Measurements from ENCODE around the gene RPL29. TPM values are rescaled to one million over a fixed set of nuclear protein-coding genes. Genes with fewer than 3 reads are reported as not detected.
A peak's percentile ranks its signal among the peaks of the same experiment; 100 is the strongest.

The RPL29 gene
- total RNA-seq, 4 donors from 2014 or later, result 786 to 1,908 (median 1,382) TPM

GRCh38 chr3:51987568-51987967 is 8.1 kb downstream of the RPL29 start:
- no peak for DNase-seq (ENCODE audit: extremely low spot score)
- no peak for TF ChIP-seq POLR2A (IDR thresholded peaks at IDR 0.05; ENCODE audit: low read depth)
- no peak for TF ChIP-seq POLR2AphosphoS5 (IDR thresholded peaks at IDR 0.05)
- no peak for TF ChIP-seq CTCF (IDR thresholded peaks at IDR 0.05)
- TF ChIP-seq EP300 (IDR thresholded peaks at IDR 0.05), result no peak
- Histone ChIP-seq H3K27me3 (no peaks in the 10 kb centered on the region), H3K36me3 (peaks cover 4 to 22% (median 12%) of the 10 kb centered on the region in 4 donors), H3K9me3 (no peaks in the 10 kb centered on the region), H3K4me3 (no peak overlapping the region), H3K27ac (replicated peaks in 1 of 4) (no peak overlapping the region), H3K4me1 (peaks cover 19 to 57% (median 40%) of the 10 kb centered on the region in 4 donors)
- WGBS, result 98% methylated on average over 7 of the region's 7 CpGs
- intact Hi-C loops (cut with DNase I), result no loop called here

GRCh38 chr3:51986010-51986947 is 9.4 kb downstream of the RPL29 start:
- H3K9me3 ChIP-seq, result no peaks in the 10 kb centered on the region
- 93% methylated on average over 3 of the region's 12 CpGs for WGBS

GRCh38 chr3:51985063-51985462 is 10.6 kb downstream of the RPL29 start:
- Histone ChIP-seq H3K27me3 (no peaks in the 10 kb centered on the region), H3K4me1 (peaks cover 27 to 54% (median 42%) of the 10 kb centered on the region in 4 donors), H3K27ac (replicated peaks in 1 of 4) (no peak overlapping the region), H3K9me3 (no peaks in the 10 kb centered on the region), H3K36me3 (peaks cover 0 to 16% (median 2%) of the 10 kb centered on the region in 4 donors), H3K4me3 (no peak overlapping the region)
- no peak for DNase-seq (ENCODE audit: extremely low spot score)
- WGBS, result 89% methylated on average over 5 of the region's 6 CpGs
- no peak for TF ChIP-seq EP300 (IDR thresholded peaks at IDR 0.05)
- TF ChIP-seq POLR2AphosphoS5 (IDR thresholded peaks at IDR 0.05), result no peak
- TF ChIP-seq CTCF (IDR thresholded peaks at IDR 0.05), result no peak
- TF ChIP-seq POLR2A (IDR thresholded peaks at IDR 0.05; ENCODE audit: low read depth), result no peak
- intact Hi-C loops (cut with DNase I), result no loop called here

More at GRCh38 chr3:51986010-51986947, 9.4 kb downstream of the RPL29 start:
- Histone ChIP-seq H3K4me1 (peaks cover 27 to 57% (median 48%) of the 10 kb centered on the region in 4 donors), H3K27me3 (no peaks in the 10 kb centered on the region), H3K4me3 (no peak overlapping the region), H3K27ac (replicated peaks in 1 of 4) (no peak overlapping the region), H3K36me3 (peaks cover 0 to 9% (median 1%) of the 10 kb centered on the region in 4 donors)
- DNase-seq (ENCODE audit: extremely low spot score), result no peak
- intact Hi-C loops (cut with DNase I), result no loop called here
- TF ChIP-seq POLR2AphosphoS5 (IDR thresholded peaks at IDR 0.05) (no peak), POLR2A (IDR thresholded peaks at IDR 0.05; ENCODE audit: low read depth) (no peak), EP300 (IDR thresholded peaks at IDR 0.05) (no peak), CTCF (IDR thresholded peaks at IDR 0.05) (no peak)

- Histone ChIP-seq H3K36me3 (peaks cover 0 to 17% (median 2%) of the 10 kb centered on the region in 4 donors), H3K9me3 (no peaks in the 10 kb centered on the region), H3K27ac (replicated peaks in 1 of 4) (peak overlapping the region; percentile 92 to 97 (median 96)), H3K4me3 (peak overlapping the region in 1 of 4 donors; percentile 66), H3K4me1 (peaks cover 22 to 46% (median 34%) of the 10 kb centered on the region in 4 donors), H3K27me3 (no peaks in the 10 kb centered on the region)
- TF ChIP-seq EP300 (IDR thresholded peaks at IDR 0.05) (no peak), CTCF (IDR thresholded peaks at IDR 0.05) (no peak), POLR2A (IDR thresholded peaks at IDR 0.05; ENCODE audit: low read depth) (no peak)
- DNase-seq (ENCODE audit: extremely low spot score), result no peak
- intact Hi-C loops (cut with DNase I), result no loop called here
Observed at GRCh38 chr3:51984269-51984647, 11.4 kb downstream of the RPL29 start.

All from esophagus muscularis mucosa (tissue), 4 donors.